Lung (tissue), 12 donors: Measurements from ENCODE around the gene ALG1. TPM values are rescaled to one million over a fixed set of nuclear protein-coding genes. Genes with fewer than 3 reads are reported as not detected.

Experiments
- ATAC-seq: fragments of 200-7000 bp; cut with Tn5 transposase; one replicate; pipeline ENCODE4 v1.9.1; 2020; ENCODE audit warnings: moderate number of reproducible peaks; ENCODE audit not compliant: insufficient read depth, low FRiP score
- DNase-seq, 3 donors: peaks; one replicate each; pipeline ENCODE4 v3.0.0-alpha.2; 2013 to 2017
- H3K27ac ChIP-seq, 2 donors: one replicate each; pipeline ENCODE4 v1.5.1; 2013; ENCODE audit warnings: mild to moderate bottlenecking in 2 of 2, moderate library complexity in 2 of 2, control low read depth in 1 of 2, inconsistent platforms in 1 of 2, low read depth in 1 of 2, low read length in 1 of 2
- H3K27me3 ChIP-seq, 3 donors: one replicate each; pipeline ENCODE4 v1.5.1; 2013; ENCODE audit warnings: low read length in 2 of 3; ENCODE audit not compliant: control insufficient read depth in 3 of 3, insufficient read depth in 3 of 3
- H3K36me3 ChIP-seq, 4 donors: one replicate each; pipeline ENCODE4 v1.5.1; 2013; ENCODE audit warnings: low read length in 4 of 4, mild to moderate bottlenecking in 1 of 4, moderate library complexity in 1 of 4; ENCODE audit not compliant: control insufficient read depth in 4 of 4, insufficient read depth in 4 of 4
- H3K4me1 ChIP-seq, 5 donors: one replicate each; pipeline ENCODE4 v1.5.1; 2013; ENCODE audit warnings: low read length in 5 of 5, mild to moderate bottlenecking in 2 of 5, moderate library complexity in 1 of 5; ENCODE audit not compliant: control insufficient read depth in 5 of 5, insufficient read depth in 5 of 5
- H3K4me3 ChIP-seq: one replicate; pipeline ENCODE4 v1.5.1; 2013; ENCODE audit warnings: mild to moderate bottlenecking, control low read depth, moderate library complexity
- H3K9ac ChIP-seq, 2 donors: one replicate each; pipeline ENCODE4 v1.5.1; 2013; ENCODE audit warnings: low read length in 2 of 2, control low read depth in 1 of 2; ENCODE audit not compliant: insufficient read depth in 1 of 2
- H3K9me3 ChIP-seq, 4 donors: one replicate each; pipeline ENCODE4 v1.5.1; 2013; ENCODE audit warnings: low read length in 3 of 4, mild to moderate bottlenecking in 1 of 4, moderate library complexity in 1 of 4; ENCODE audit not compliant: control insufficient read depth in 4 of 4, insufficient read depth in 3 of 4
- WGBS, 2 donors: extraction: QIAGEN DNeasy Blood & Tissue Kit; methylation state at CpG; one replicate each; pipeline ENCODE4 v1.1.7; 2013; 5-methylcytosine and 5-hydroxymethylcytosine counted together
- polyA plus RNA-seq, 2 donors: library from polyadenylated mRNA; stranded (reverse); fragments of 200-250 nt; gene quantifications; one replicate each; pipeline ENCODE4 v1.2.1, GENCODE V29; 2013
- total RNA-seq, 2 donors: library from RNA; depleted of rRNA in 1 of 2; stranded (reverse); fragments of >200 nt in 1 of 2; gene quantifications; one replicate each; pipeline ENCODE4 v1.2.1, GENCODE V29; 2014 to 2021
- TF ChIP-seq, protein P1 (sequence below): IDR thresholded peaks from 2 replicates; pipeline ENCODE4 v1.5.1; 2012; ENCODE audit warnings: mild to moderate bottlenecking; ENCODE audit errors: control extremely low read depth, extremely low read depth
- donor health status: control.
- donor health status: control.
- donor health status: Bipolar disorder and iron deficiency.
- donor health status: healthy.
- donor health status: DM: yes; HTN: yes; CAD: no.

ALG1 gene
- total and polyA plus RNA-seq, 4 donors = 19.6 to 31.7 (median 24.3) TPM

DNA sequence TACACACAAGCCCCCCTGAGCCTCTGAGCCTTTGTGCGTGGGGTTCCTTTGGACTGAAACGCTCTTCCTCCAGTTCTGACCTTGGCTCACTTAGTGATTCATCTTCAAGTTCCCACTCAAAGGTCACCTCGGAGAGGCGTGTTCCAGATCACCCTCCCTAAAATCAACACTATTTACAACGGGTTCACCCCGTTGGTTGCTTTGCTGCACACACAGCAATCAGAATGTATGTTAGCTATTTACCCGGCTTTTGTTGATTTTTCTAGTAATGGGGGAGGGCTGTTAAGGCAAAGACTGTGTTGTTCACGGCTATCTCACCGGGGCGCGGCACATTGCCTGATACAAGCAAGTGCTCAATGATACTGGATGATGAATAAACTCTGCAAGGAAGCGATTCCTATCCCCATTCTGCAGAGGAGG is 38.9 kb upstream of the ALG1 start:
- Histone ChIP-seq H3K27me3 (no peaks in the 10 kb centered on the region), H3K36me3 (peaks cover 0 to 12% (median 0%) of the 10 kb centered on the region in 4 donors), H3K4me3 (peak overlapping the region; percentile 97), H3K9me3 (no peaks in the 10 kb centered on the region), H3K4me1 (peaks cover 5 to 16% (median 7%) of the 10 kb centered on the region in 5 donors), H3K27ac (no peak overlapping the region), H3K9ac (no peak overlapping the region)
- ATAC-seq (no peak), DNase-seq (no peak)
- WGBS, 2 donors = 40 to 45% methylated on average over 12 of the region's 12 CpGs
- TF ChIP-seq, protein P1, sequence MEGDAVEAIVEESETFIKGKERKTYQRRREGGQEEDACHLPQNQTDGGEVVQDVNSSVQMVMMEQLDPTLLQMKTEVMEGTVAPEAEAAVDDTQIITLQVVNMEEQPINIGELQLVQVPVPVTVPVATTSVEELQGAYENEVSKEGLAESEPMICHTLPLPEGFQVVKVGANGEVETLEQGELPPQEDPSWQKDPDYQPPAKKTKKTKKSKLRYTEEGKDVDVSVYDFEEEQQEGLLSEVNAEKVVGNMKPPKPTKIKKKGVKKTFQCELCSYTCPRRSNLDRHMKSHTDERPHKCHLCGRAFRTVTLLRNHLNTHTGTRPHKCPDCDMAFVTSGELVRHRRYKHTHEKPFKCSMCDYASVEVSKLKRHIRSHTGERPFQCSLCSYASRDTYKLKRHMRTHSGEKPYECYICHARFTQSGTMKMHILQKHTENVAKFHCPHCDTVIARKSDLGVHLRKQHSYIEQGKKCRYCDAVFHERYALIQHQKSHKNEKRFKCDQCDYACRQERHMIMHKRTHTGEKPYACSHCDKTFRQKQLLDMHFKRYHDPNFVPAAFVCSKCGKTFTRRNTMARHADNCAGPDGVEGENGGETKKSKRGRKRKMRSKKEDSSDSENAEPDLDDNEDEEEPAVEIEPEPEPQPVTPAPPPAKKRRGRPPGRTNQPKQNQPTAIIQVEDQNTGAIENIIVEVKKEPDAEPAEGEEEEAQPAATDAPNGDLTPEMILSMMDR = no peak

DNA sequence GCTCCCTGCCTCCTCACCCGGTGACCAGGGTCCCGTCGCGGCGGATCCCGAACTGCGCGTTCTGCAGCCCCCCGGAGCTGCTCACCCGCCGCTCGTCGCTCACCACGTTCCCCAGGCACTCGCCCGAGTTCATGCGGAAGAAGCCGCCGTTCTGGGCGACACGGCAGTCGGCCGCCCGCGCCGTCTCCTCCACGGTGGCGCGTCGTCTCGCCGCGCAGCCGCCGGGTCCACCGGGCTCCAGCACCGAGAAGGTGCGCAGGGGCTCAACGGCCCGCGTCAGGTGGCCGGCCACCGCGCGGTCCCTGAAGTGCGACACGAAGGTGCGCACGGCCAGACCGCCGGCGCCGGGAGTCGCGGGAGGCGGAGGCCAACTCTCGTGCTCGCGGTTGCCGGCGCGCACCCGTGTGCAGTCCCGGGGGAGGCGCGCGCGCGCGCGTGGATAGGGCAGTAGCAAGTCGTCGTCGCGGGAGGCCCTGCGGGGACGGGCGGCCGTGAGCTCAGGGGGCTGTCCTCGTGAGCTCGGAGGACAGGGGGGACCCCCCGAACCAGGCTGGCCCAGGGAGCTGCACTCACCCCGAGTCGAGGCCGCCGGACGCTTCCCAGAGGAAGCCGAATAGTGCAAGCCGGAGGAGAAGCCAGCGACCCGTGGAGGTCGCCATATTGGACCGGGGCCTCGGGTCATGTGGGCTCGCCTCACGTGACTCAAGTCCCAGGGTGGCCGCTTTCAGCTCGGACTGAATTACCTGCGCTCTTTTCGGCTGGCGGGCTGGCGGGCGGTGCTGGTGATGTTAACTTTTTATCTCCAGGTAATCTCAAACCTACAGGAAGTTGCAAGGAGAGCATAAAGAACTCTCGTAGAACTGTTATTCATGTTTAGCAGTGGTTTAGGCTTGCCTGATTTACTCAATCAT is 38.1 kb upstream of the ALG1 start, which contains the start of gene NAGPA:
Gene NAGPA, minus strand, starts transcription at position 680 of the 911 bp plus-strand sequence. Its CDS starts 21 bp downstream, at position 659.
- DNase-seq = peak; percentile 87 to 92 (median 91)
- Histone ChIP-seq H3K9me3 (no peaks in the 10 kb centered on the region), H3K4me1 (peaks cover 5 to 16% (median 7%) of the 10 kb centered on the region in 5 donors), H3K36me3 (peaks cover 0 to 9% (median 0%) of the 10 kb centered on the region in 4 donors), H3K4me3 (peak within 1 kb of the TSS; percentile 97), H3K27ac (peak within 1 kb of the TSS; percentile 63 to 92), H3K27me3 (no peaks in the 10 kb centered on the region), H3K9ac (peak within 1 kb of the TSS; percentile 53 to 71)
- 0% methylated on average over 103 to 104 of the region's 104 CpGs for WGBS, 2 donors
- ATAC-seq = peak; percentile 80
- TF ChIP-seq, protein P1 = no peak

GRCh38 chr16:5034167-5034523 is 37.5 kb upstream of the ALG1 start:
- DNase-seq = no peak
- no peak for ATAC-seq
- TF ChIP-seq, protein P1 = no peak
- peaks cover 0 to 9% (median 0%) of the 10 kb centered on the region in 4 donors for H3K36me3 ChIP-seq
- H3K27ac ChIP-seq = peak overlapping the region in 1 of 2 donors; percentile 63
- no peaks in the 10 kb centered on the region for H3K27me3 ChIP-seq
- H3K9me3 ChIP-seq = no peaks in the 10 kb centered on the region
- no peak overlapping the region for H3K4me3 ChIP-seq
- peak overlapping the region; percentile 53 to 71 for H3K9ac ChIP-seq
- WGBS, 2 donors = 13 to 14% methylated on average over 2 of the region's 2 CpGs
- peaks cover 5 to 16% (median 7%) of the 10 kb centered on the region in 5 donors for H3K4me1 ChIP-seq
